HG03280 (cell line): ENCODE measurements around the gene PLBD2.

Source experiments
- ATAC-seq: cut with Tn5 transposase; IDR thresholded peaks from one replicate; pipeline ENCODE4 v1.9.1; 2021; ENCODE audit warnings: mild to moderate bottlenecking, moderate library complexity; ENCODE audit not compliant: unreplicated experiment

PLBD2 gene

GRCh38 chr12:113368331-113368730 lies 9.9 kb downstream of the PLBD2 start:
- no peak for ATAC-seq

DNA sequence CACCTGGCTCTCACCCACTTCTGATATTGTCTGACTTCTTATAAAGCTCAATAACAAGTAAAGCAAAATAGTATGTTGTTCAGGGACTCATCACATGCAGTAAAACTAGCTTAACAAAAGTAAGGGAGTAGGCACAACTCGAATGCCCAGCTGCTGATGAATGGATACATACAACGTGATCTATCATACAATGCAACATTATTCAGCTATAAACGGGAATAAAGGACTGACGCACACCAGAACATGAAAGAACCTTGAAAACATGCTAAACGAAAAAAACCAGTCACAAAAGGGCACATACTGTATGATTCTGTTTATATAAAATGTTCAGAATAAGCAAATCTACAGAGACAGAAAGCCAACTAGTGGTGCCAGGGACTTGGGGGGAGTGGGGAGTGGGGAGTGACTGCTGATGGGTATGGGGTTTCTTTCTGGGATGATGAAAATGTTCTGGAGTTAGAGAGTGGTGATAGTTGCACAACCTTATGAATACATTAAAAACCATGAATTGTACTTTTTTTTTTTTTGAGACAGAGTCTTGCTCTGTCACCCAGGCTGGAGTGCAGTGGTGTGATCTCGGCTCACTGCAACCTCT lies 11.1 kb downstream of the PLBD2 start:
- no peak for ATAC-seq

GRCh38 chr12:113370923-113371682 lies 12.7 kb downstream of the PLBD2 start:
- ATAC-seq: no peak

DNA sequence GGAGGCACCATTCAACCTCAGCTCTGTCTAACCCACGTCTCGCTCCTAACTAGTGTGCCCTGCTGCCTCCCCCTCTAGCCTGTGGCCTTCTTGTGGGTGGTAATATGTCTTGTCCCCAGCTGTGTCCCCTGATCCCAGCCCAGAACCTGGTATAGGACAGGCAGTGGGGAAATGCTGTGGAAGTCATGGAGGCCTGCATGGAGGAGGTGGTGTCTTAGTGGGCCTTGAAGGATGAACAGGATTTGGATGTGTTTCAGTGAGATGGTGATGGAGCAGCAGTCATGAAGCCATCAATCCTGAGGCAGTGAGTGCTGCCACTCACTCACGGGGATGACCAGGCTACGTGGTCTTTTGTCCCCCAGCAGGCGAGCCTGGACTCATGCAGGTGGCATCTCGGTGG lies 13.4 kb downstream of the PLBD2 start:
- ATAC-seq: no peak

- ATAC-seq: no peak
These were observed 14.0 kb downstream of the PLBD2 start for GRCh38 chr12:113372371-113372770.

- ATAC-seq: no peak
These were observed 15.1 kb downstream of the PLBD2 start for GRCh38 chr12:113373440-113373839.

DNA sequence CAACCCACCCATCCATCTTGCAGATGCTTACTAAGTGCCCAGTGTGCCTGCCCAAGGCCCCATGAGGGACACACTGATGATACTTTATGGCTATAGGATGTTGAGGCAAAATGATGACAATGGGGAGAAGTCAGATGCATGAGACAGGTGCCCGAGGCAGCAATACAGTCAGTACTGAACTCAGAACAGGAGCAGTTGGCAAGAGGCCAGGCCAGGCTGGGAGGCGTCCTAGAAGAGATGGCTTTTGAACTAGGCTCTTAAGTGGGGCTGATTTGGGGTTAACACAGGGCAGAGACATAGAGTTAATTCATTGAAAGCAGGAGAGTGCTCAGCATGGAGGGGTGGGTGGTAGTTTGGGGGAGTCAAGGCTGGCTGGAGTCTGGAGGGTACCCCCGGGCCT lies 15.6 kb downstream of the PLBD2 start:
- ATAC-seq: no peak

DNA sequence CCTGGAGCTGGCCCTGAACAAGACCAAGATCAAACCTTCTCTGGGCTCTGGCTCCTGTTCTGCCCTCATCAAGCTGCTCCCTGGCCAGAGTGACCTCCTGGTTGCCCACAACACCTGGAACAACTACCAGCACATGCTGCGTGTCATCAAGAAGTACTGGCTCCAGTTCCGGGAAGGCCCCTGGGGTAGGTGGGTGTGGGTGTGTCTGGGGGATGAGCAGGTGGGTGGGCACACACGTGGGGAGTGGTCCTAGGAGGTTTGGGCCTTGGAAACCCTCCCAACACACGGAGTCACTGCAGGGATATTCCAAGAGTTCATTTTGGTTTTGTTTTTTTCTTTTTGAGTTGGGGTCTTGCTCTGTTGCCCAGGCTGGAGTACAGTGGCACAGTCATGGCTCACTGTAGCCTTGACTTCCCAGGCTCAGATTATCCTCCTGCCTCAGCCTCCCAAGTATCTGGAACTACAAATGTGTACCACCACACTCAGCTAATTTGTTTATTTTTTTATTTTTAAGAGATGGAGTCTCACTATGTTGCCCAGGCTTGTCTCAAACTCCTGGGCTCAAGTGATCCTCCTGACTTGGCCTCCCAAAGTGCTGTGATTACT lies 16.5 kb downstream of the PLBD2 start:
- ATAC-seq: no peak

DNA sequence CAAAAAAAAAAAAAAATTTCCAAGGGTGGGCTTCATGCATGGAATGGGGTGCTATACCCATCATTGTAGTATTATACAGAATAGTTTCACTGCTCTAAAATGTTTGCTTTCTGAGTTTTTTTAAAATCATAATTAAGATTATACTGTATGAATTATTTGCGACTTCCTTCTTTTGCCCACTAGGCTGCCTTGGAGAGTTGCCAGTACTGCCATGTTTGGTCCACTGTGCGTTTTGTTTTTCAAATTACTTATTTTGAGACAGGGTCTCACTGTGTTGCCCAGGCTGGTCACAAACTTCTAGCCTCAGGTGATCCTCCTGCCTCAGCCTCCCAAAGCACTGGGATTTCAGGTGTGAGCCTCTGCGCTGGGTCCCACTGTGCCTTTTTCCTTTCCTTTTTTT lies 19.9 kb downstream of the PLBD2 start:
- no peak for ATAC-seq

DNA sequence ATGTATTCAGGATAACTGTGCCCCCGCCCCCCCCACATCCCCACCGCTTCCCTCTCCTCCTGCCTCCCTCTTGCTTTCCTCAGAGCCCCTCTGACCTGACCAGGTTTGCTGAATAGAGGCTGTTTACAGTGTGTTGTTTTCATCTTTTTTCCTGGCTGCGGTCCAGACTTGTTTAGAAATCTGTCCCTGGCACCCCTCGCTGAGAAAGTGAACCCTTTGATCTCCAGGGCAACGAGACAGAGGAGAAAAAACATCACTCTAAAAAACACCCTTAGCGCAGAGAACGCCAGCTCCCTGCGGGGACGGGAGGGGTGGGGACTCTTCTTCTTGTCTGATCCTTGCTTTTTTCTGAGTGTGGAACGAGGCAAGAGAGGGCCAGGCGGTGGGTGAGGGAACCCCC lies 22.8 kb downstream of the PLBD2 start:
- ATAC-seq: no peak

DNA sequence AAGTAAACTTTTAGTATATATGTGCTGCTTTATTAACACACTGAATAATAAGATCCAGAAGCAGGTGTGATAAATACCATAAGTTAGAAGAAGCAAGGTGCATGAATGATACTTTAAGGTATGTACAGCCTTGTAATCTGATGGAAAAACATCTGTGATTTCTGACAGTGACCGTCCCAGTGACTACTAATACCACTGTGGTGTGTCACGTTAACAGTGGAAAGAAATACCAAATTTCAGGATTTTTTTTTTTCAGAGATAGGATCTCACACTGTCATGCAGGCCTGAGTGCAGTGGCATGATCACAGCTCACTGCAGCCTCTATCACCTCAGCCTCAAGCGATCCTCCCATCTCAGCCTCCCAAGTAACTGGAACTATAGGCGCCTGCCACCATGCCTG lies 23.8 kb downstream of the PLBD2 start:
- no peak for ATAC-seq

GRCh38 chr12:113384778-113385177 lies 26.4 kb downstream of the PLBD2 start:
- ATAC-seq: no peak

DNA sequence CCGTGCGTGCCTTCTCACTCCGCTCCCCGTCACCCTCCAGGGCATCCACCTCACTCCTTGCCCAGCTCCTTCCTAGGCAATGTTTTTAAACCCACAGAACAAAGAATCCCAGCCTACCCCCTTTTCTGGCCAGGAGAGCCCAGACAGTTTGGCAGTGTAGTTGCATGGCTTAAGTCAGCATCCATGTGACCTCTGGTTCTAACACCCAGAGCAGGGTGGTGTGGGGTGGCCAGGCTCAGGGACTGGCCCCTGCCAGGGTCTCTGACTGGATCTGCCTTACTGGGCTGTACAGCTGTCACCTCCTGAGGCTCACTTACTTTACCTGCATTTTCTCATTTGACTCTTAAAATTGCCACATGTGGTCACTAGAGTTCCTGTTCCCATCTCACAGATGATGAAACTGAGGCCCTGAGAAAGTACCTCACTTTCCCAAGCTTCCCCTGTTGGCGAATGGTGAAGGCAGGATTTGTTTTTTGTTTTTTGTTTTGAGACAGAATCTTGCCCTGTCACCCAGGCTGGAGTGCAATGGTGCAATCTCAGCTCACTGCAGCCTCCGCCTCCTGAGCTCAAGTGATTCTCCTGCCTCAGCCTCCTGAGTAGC lies 27.0 kb downstream of the PLBD2 start:
- no peak for ATAC-seq

DNA sequence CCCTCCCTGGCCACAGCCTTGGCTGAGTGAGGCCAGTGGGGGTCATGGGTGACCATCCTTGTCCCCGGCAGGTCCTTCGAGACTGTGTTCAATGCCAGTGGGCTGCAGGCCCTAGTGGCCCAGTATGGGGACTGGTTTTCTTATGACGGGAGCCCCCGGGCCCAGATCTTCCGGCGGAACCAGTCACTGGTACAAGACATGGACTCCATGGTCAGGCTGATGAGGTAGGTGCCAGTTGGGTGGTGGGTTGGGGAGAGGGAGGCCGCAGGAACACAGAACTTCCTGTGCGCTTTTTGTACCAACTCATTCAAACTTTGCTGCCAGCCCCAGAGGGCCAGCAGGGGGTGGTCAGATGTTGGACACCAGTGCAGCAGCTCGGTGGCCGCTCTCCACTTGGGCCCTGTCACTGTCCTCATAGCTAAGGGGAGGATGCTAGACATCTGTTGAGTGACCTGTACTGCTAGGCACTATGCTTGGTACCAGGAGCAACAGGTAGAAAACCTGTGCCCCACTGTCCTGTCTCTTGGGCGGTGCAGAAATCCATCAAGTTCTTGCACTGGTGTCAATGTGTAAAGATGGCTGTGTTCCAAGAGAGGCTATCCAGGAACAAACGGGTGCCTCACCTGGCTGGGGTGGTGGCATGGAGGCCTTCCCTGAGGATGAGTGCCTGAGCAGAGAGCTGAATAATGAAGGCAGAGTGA lies 28.6 kb downstream of the PLBD2 start:
- ATAC-seq: no peak

- no peak for ATAC-seq
These were observed 29.2 kb downstream of the PLBD2 start for GRCh38 chr12:113387631-113388030.

DNA sequence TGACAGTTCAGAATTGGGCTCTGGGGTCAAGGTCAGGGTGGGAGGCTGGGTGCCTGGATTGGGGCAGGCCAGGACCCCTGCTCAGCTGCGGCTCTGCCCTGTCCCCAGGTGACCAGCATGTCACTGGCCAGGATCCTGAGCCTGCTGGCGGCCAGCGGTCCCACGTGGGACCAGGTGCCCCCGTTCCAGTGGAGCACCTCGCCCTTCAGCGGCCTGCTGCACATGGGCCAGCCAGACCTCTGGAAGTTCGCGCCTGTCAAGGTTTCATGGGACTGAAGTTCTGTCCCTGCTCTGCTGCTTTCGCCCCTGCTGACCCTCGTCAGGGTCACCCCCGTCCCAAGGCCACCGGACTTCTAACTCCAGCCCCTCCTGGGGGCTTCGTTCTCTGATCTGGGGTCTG lies 30.0 kb downstream of the PLBD2 start:
- no peak for ATAC-seq

- ATAC-seq: no peak
These were observed 32.0 kb downstream of the PLBD2 start for GRCh38 chr12:113390064-113391043.

DNA sequence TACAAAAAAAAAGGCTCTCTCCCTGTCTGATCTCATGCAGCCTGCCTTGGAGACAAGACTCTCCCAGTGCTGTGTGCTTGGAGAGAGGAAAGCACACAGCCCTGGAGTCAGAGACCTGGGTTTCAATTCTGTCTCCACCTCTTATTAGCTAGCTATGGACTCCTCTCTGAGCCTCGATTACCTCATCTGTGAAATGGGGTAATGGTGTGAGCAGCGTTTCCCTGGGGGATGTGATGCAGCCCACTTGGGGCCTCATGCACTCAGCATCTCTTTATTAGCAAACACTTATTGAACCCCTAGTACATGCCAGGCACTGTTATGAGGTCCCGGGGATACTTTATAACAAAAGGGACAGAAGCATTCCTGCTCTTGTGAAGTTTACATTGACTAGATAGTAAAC lies 32.8 kb downstream of the PLBD2 start:
- no peak for ATAC-seq

GRCh38 chr12:113391650-113392337 lies 33.4 kb downstream of the PLBD2 start:
- no peak for ATAC-seq

DNA sequence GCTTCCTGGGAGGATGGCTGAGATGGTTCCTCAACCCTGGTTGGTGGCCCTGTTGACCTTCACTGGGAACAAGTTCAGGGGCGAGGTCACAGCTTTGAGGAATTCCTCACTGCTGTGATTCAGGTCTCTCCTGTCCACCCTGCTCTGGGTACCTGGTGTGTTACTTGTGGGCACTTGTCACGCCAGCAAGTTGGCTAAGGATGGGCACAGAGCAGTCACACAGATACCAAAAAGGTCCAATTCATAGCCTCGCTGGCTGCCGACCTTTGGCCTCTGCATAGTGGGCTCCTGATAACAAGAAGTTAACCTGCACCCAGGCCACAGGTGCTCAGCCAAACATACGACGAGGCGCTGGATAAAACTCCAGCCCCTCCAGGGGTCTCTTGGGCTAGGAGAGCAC lies 34.1 kb downstream of the PLBD2 start:
- no peak for ATAC-seq
